Epidermal melanocyte (primary cell): ENCODE measurements around the gene SLC16A11.
"Not testable (repeated sequence)": the region's sequence is repeated elsewhere in the genome, so short reads cannot be mapped to it uniquely, and the experiment has no call there.

Experiments used
- DNase-seq: peaks from one replicate; pipeline ENCODE4 v3.0.0; 2011; ENCODE audit warnings: low spot score; ENCODE audit not compliant: insufficient read length

Gene SLC16A11, protein sequence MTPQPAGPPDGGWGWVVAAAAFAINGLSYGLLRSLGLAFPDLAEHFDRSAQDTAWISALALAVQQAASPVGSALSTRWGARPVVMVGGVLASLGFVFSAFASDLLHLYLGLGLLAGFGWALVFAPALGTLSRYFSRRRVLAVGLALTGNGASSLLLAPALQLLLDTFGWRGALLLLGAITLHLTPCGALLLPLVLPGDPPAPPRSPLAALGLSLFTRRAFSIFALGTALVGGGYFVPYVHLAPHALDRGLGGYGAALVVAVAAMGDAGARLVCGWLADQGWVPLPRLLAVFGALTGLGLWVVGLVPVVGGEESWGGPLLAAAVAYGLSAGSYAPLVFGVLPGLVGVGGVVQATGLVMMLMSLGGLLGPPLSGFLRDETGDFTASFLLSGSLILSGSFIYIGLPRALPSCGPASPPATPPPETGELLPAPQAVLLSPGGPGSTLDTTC

DNA sequence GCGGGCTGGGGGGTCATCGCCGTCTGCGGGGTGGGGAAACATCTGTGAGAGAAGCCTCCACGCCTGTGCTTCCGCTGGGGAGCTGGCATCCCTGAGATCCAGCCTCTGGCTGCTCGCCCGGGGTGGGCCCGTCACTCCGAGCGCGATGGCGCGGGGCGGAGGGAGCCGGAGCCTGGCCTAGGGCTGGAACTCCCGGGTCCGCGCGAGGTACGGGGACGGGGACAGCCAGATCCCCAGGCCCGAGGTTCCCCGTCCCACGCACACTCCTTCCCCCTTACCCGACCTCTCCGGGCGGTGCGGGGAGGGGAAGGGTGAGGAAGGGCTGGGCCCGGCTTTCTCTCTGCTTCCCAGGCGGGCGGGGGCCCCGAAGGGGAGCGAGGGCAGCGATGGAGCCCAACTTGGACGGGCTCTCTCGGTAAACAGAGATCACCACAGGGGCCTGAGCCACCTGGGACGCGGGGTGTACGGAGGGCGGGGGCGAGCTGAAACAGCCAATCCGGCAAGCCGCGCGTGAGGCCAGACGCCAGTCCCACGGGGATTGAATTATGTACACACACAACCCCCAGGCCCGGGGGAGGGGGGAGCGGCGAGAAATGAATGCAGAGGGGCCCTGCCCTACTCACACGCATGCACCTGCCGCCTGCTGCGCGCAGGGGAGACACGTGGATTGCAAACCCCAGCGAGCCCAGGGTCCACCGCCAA, at the start of gene SLC16A11:
Gene SLC16A11 (minus strand): TSS at position 596 of the 702 bp plus-strand sequence. CDS start 579 bp downstream, at position 17.
- no peak for DNase-seq

DNA sequence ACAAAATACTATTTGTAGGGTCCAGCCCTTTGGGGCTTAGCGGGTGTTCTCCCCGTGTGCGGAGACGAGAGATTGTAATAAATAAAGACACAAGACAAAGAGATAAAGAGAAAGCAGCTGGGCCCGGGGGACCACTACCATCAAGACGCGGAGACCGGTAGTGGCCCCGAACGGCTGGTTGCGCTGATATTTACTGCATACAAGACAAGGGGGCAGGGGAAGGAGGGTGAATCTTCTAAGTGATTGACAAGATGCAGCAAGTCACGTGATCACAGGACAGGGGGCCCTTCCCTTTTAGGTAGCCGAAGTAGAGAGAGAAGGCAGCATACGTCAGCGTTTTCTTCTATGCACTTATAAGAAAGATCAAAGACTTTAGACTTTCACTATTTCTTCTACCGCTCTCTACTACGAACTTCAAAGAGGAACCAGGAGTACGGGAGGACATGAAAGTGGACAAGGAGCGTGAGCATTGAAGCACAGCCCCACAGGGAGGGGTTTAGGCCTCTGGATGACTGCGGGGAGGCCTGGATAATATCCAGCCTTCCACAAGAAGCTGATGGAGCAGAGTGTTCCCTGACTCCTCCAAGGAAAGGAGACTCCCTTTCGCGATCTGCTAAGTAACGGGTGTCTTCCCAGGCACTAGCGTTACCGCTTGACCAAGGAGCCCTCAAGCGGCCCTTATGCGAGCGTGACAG, 47.6 kb upstream of the SLC16A11 start:
- not testable (repeated sequence) for DNase-seq

DNA sequence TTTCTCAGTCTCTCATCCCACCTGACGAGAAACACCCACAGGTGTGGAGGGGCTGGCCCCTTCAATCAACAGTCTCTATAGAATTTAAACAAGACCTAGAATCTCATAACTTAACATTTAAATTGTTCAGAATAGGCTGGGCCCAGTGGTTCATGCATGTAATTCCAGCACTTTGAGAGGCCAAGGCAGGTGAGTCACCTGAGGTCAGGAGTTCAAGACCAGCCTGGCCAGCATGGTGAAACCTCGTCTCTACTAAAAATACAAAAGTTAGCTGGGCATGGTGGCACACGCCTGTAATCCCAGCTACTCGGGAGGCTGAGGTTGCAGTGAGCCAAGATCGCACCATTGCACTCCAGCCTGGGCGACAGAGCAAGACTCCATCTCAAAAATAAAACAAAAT, 45.7 kb upstream of the SLC16A11 start:
- not testable (repeated sequence) for DNase-seq

DNA sequence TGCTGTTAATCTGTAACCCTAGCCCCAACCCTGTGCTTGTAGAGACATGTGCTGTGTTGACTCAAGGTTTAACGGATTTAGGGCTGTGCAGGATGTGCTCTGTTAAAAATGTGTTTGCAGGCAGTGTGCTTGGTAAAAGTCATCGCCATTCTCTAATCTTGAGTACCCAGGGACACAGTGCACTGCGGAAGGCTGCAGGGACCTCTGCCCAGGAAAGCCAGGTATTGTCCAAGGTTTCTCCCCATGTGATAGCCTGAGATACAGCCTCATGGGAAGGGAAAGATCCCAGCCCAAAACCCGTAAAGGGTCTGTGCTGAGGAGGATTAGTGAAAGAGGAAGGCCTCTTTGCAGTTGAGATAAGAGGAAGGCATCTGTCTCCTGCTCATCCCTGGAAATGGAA, 44.5 kb upstream of the SLC16A11 start:
- DNase-seq = not testable (repeated sequence)

DNA sequence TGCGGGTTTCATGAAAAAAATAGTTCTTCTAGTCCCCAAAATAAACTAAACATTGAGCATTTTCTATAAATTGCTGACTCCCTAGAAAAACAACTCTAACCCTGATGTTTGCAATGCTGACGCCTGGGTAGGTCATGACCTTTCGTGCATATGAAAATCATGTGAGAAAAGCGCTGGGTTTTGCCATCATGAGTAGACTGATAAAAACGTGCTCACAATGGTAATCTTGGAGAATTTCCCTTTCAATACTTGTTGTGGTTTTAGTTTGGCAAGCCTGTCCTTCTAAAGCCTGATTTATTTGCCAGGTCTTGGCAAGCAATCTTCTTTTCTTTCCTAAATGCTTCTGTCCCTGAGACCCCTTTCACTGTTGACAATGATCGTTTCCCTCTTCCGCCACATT, 40.2 kb upstream of the SLC16A11 start:
- DNase-seq = no peak

DNA sequence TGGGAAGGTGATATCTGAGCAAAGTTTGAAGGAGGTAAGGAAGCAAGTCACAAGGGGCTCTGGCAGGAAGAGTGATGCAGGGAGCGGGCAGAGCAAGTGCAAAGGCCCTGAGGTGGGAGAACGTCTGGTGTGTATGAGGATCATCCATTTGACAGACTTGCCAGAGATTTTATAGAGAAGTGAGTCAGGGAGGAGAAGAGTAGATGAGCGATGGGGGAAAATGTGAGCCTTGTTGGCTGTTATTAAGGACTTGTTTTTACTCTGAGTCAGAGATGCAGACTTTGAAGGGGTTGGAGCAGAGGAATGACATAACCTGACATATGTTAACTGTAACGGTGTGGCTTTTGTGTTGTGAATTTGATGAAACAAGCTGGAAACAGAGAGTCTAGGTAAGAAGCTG, 39.7 kb upstream of the SLC16A11 start:
- no peak for DNase-seq

DNA sequence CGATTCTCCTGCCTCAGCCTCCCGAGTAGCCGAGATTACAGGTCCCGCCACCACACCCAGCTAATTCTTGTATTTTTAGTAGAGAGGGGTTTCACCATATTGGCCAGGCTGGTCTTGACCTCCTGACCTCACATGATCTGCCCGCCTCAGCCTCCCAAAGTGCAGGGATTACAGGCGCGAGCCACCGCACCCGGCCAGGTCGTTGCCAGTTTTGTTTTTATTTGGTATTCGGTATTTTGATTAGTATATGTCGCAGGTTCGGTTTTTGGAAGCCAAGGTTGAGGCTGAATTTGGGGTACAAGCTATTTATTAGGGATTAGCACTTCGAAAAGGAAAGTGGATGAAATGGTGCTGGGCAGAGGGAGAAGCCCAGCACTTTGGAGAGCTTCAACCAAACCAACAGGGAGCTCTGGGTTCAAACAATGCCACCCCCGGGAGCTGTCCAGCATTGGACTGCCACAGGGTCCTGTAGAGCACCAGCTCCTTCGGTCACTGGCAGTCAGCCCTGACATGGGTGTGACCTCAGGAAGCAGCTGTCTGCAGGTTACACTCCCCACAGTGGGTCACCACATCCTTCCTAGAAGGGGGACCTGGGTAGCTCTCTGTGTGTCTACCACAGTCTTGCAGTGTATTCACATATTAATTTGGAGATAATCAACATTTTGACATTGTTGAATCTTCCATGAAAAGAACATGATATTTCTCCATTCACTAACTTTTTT, 37.6 kb upstream of the SLC16A11 start:
- DNase-seq = no peak

DNA sequence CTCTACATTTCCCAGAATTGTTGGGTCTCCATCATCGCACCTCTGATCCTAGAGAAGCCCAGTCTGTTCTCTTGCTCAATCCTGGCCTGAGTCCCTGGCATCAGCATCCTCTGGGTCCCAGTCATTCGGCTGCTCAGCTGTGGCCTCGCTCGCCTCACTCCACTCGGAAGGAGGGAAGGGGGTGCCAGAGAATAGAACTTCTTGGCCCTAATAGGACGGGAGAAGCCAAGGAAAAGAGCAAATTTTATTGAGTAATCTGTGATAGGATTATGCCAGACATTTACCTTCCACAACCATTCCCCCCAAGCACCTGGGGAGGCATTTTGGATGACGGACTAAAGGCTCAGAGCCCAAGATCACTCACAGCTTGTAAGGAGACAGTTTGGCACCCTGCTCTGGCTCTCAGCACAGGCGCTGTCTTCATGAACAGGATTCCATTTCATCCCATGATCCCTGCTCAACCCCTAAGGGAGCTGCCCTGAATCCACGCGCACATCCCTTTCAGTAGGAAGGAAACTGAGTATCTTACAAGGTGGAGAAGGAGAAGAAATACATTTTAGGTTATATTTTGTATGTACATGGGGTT, 36.7 kb upstream of the SLC16A11 start:
- DNase-seq = no peak

DNA sequence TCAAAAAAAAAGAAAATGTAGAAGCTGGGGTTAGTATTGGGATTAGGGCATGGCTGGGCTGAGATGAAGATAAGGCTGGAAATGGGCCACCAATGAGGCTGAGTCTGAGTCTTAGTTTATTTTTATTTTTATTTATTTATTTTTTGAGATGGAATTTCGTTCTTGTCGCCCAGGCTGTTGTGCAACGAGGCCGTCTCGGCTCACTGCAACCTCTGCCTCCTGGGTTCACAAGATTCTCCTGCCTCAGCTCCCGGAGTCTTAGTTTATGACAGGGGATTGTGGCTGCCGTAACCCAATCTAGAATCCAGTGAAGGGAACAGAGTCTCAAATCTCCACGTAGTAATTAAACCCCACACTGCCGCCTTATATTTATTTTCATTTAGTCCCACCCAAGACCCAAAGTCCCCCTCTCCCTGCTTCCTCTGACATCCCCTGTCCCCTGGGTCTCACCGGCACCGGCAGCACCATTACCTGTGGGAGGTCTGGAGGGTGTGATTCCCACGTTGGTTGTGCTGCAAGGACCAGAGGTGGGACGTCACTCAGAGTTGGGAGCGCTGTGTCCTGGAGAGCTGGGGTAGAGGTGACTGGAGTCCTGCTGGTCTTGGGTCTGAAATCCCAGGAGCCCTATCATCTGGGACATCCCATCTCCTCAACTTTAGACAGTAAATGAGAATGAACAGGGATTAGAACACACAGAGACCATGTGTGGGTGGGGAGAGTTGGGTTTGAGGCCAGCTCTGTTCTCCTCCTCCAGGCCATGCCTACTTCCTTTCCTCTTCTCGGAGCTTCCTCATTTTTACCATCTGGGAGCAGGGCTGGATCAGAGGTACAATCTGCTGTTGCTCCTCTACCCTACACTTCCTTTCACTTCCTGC, 35.9 kb upstream of the SLC16A11 start, which contains the start of gene CLEC10A:
Gene CLEC10A (minus strand): TSS at position 671 of the 875 bp plus-strand sequence. CDS start 1,439 bp downstream, outside the sequence.
- DNase-seq = no peak

DNA sequence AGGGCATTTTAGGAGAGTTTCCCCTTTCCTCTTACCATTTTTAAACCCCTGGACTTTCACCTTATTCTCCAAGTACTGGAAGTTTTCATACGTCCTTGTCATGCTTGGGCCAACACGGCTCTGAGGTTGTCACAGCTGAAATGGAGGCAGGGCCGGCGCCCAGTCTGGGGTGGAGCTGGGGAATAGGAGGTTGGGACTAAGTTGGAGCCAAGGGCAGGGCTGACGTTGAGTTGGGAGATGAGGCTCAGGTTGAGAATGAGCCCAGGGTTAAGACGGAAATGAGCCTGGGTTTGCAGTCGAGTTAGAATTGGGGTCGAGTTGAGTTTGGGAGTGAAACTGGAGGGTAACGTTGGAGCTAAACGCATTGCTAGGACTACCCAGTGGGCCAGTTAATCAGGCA, 34.8 kb upstream of the SLC16A11 start:
- no peak for DNase-seq

DNA sequence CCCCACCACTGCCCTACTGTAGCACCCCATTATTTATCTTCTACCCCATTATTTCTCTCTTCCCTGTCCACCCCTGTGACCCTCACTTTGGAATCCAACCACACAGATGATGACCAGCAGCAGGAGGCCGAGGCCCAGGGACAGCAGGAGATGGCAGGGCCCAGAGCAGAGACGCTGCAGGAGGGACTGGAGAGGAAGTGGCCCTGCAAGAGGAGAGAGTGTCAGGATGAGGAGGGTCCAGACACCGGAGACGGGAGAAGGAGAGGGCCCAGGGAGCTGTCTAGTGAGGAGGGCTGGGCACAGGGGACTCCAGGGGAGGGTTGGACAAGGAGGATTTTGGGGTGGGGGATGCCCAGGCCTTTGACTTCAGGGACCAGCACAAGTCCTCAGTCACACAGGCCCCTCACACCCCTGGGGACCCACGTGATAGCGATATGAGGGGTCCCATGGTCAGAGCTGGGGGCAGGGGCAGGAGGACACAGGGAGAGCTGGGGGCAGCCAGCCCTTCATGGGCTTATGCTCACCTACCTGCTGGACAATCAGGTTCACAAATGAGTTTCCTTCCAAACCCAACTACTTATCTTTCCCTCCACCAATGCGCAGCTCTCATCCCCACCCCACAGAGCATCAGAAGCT, 34.1 kb upstream of the SLC16A11 start:
- DNase-seq = no peak

DNA sequence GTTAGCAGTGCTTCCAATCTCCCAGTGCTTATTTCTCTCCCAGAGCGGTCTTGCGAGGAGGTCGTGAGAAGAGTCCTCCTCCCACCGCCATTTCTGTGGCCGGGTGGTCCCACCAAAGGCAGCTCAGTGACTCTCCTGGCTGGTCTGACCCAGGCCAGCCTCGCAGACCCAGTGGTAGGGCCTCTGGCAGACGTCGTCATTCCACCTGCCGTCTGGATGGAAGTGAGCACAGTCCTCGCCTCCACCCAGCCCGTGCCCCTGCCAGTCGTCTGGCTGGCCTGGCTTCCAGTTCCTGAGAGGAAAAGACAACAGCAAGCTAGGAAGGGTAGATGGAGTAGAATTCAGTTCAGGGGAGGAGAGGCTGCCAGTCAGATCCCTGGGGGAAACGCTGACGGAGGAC, 31.0 kb upstream of the SLC16A11 start:
- no peak for DNase-seq

DNA sequence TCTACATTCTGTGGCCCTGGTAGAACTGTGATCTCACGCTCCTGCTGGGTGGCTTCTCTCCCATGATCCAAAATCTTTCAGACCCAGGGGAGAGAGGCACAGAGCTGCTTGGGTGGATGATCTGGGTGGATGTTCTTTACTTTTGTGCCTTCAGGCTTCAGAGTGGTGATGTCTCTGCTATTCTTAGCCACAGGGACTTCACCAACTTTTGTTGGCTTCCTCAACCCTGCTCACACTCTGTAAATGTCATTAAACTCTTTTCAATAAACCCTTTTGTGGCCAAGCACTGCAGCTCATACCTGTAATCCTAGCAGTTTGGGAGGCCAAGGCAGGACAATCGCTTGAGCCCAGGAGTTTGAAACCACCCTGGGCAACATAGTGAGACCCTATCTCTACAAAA, 28.5 kb upstream of the SLC16A11 start:
- DNase-seq = no peak

DNA sequence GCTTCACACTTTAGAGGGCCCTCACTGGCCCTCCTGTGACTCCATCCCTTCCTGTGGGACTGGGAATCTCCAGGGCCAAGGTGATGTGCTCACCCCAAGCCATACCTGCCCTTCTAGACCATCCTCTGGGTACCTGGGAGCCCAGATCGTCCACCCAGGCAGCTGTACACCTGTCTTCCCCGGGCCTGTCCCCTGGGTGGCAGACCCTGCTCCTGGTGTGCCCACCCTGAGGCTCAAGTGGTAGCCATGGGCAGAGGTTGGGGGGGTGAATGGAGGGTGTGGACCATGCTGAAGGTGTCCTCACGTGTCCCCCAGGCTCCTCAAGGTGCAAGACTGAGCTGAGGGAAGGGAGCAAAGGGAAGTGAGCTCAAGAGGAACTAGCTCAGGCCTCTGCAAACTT, 26.8 kb upstream of the SLC16A11 start:
- DNase-seq = no peak

DNA sequence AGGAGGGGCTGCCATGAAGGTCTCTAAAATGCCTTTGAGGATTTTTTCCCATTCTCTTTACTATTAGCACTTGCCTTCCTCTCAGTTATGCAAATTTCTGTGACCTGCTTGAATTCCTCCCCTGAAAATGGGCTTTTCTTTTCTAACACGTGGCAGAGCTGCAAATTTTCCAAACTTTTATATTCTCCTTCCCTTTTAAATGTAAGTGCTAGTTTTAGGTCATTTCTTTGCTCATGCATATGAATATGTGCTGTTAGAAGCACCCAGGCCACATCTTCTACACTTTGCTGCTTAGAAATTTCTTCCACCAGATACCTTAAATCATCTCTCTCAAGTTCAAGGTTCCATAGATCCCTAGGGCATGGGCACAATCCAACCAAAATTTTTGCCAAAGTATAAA, 24.4 kb upstream of the SLC16A11 start:
- DNase-seq = no peak

DNA sequence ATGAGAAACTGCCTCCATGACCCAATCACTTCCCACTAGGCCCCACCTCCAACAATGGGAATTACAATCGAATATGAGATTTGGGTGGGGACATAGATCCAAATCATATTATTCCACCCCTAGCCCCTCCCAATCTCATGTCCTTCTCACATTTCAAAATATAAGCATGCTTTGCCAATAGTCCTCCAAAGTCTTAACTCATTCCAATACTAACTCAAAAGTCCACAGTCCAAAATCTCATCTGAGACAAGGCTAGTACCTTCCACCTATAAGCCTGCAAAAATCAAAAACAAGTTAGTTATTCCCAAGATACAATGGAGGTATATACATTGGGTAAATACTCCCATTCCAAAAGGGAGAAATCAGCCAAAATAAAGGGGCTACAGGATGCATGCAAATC, 23.3 kb upstream of the SLC16A11 start:
- no peak for DNase-seq

DNA sequence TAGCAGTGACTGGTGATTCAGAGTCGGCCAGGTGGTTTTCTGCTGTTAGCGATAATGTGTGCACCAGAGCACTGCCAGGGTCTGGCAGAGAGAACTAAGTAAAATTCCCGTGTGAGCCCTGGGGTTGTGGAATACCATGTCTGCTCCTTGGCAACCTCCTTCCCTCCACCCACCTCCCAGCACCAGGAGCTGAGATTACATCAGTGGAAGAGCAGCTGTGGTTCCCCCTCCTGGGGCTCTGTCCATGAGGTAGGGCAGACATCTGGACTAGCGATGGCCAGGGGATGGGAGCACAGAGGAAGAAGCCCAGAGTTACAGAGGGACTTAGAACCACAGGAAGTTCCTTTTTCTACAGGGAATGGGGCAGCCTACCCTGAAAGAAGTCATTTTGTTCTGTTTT, 20.4 kb upstream of the SLC16A11 start:
- DNase-seq = no peak

DNA sequence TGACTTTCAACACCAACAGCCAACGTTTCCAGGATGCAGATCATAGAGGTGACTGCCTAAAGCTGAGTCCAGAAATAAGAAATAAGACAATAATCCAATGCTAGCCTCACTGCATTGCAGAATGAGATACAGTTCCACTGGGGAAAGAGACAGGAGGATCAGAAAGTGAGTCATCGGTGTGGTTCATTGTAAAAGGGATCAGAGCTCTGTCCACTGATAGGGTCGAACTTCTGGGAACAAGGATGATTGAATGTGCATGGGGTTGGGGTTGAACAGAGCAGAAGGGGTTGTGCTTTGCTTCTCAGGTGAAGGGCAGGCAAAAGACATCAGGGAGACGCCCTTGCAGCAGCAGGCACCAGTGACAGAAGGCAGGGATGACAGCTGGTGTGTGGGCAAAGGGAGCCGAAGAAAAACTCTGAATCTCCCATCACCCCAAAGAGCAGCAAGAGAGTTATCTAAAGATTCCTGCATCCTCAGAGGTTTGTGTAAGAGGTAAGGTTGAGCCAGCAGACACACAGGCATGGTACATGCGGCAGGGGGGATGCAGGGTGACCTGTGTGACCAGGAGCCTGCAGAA, 19.7 kb upstream of the SLC16A11 start:
- no peak for DNase-seq
